Lower lobe of right lung (tissue), 2 donors: ENCODE measurements around the gene TRPC4AP. TPM values are rescaled to one million over a fixed set of nuclear protein-coding genes. Genes with fewer than 3 reads are reported as not detected.

Experiments
- ATAC-seq, 2 donors: fragments of 200-7000 bp; cut with Tn5 transposase; one replicate each; pipeline ENCODE4 v1.9.1; 2020 to 2022; ENCODE audit warnings: mild to moderate bottlenecking in 2 of 2, moderate library complexity in 2 of 2
- DNase-seq: peaks from one replicate; pipeline ENCODE4 v3.0.0-alpha.2; 2020
- H3K27ac ChIP-seq: fragments of 200-600 bp; one replicate; pipeline ENCODE4 v1.8.0; 2022
- H3K27me3 ChIP-seq: fragments of 200-600 bp; one replicate; pipeline ENCODE4 v1.8.0; 2022; ENCODE audit warnings: low read depth
- H3K36me3 ChIP-seq: fragments of 200-600 bp; one replicate; pipeline ENCODE4 v1.8.0; 2022; ENCODE audit warnings: mild to moderate bottlenecking
- H3K4me1 ChIP-seq: fragments of 200-600 bp; one replicate; pipeline ENCODE4 v1.8.0; 2022
- H3K4me3 ChIP-seq: fragments of 200-600 bp; one replicate; pipeline ENCODE4 v1.8.0; 2022; ENCODE audit warnings: mild to moderate bottlenecking
- H3K9me3 ChIP-seq: fragments of 200-600 bp; one replicate; pipeline ENCODE4 v1.8.0; 2022
- intact Hi-C: fragments of 100-400 bp; cut with DNase I; formaldehyde crosslinking; loops from one replicate; pipeline ENCODE4 v1.11.0; 2022
- total RNA-seq: library from RNA; stranded (reverse); fragmentation: NEBNext Ultra II Directional; extraction: Animal tissue kit (Norgen Biotek cat#: 25700); gene quantifications from one replicate; pipeline ENCODE4 v1.2.1, GENCODE V29; 2021
- TF ChIP-seq, protein P1 (sequence below): fragments of 200-600 bp; IDR thresholded peaks from one replicate; pipeline ENCODE4 v1.8.0; 2022; ENCODE audit warnings: antibody characterized with exemption, mild to moderate bottlenecking
- donor health status: DM: no; HTN: yes; CAD: no; lungs with severe emphysema.

TRPC4AP gene
- total RNA-seq, 1 donor from 2014 or later, result 63.2 TPM

DNA sequence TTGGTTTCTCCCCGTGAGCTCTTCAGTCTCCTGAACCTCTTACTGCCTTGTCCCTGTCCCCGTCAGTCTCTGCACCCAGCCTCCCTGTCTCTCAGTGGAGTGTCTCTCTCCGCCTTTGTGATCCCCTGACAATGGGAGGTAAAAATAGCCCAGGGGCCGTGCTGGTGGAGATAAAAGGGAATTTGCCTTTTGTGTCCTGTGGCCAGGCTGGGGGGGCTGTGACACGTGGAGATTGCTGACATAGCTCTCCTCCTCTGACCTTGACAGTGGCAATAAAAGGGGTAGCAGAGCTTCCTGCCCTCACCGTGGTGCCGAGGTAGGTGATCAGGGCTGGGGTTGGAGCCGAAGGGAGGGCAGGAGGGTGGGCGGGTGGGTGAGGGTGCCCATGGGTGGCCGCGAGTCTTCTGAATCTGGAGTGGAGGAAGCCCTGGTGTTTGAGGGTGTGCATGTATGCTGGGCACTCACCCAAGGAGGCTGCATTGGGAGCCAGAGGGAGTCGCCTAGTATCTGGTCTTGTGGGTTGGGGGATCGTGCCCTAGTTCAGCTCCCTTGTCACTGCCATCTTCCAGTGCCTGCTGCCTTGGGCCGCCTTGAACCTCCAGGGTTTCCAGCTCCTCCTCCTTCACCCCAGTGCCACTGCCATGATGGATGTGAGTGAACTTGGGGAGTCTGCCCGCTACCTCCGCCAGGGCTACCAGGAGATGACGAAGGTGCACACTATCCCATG lies 115.1 kb downstream of the TRPC4AP start:
- DNase-seq (no peak), ATAC-seq (no peak)
- intact Hi-C loops, result no loop called here
- H3K9me3 ChIP-seq, result no peaks in the 10 kb centered on the region
- no peak overlapping the region for H3K27ac ChIP-seq
- no peaks in the 10 kb centered on the region for H3K36me3 ChIP-seq
- no peak overlapping the region for H3K4me3 ChIP-seq
- H3K4me1 ChIP-seq, result no peaks in the 10 kb centered on the region
- H3K27me3 ChIP-seq, result peaks cover 2% of the 10 kb centered on the region
- TF ChIP-seq, protein P1, sequence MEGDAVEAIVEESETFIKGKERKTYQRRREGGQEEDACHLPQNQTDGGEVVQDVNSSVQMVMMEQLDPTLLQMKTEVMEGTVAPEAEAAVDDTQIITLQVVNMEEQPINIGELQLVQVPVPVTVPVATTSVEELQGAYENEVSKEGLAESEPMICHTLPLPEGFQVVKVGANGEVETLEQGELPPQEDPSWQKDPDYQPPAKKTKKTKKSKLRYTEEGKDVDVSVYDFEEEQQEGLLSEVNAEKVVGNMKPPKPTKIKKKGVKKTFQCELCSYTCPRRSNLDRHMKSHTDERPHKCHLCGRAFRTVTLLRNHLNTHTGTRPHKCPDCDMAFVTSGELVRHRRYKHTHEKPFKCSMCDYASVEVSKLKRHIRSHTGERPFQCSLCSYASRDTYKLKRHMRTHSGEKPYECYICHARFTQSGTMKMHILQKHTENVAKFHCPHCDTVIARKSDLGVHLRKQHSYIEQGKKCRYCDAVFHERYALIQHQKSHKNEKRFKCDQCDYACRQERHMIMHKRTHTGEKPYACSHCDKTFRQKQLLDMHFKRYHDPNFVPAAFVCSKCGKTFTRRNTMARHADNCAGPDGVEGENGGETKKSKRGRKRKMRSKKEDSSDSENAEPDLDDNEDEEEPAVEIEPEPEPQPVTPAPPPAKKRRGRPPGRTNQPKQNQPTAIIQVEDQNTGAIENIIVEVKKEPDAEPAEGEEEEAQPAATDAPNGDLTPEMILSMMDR, result no peak

DNA sequence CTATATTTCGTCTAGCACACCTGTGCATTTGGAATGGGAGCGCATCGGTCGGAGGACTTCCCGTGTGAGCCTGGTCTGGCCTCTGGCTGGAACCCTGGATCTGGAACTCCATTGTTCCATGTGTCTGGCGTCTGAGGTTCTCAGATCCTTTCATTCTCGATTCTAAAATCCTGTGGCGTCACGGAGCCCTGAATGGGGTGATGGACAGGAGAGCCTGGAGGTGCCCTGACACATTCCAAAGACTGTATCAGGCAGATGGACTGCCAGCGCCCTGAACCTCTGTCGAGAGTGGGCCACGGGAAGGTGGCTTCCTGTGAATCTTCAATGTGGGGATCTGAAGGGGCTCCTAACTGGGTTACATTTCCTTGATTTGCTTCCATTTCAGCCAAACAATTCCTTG lies 116.3 kb downstream of the TRPC4AP start:
- H3K27me3 ChIP-seq, result no peaks in the 10 kb centered on the region
- TF ChIP-seq, protein P1, result no peak
- H3K9me3 ChIP-seq, result no peaks in the 10 kb centered on the region
- intact Hi-C loops, result no loop called here
- DNase-seq (no peak), ATAC-seq (no peak)
- no peak overlapping the region for H3K27ac ChIP-seq
- no peaks in the 10 kb centered on the region for H3K4me1 ChIP-seq
- no peaks in the 10 kb centered on the region for H3K36me3 ChIP-seq
- no peak overlapping the region for H3K4me3 ChIP-seq

DNA sequence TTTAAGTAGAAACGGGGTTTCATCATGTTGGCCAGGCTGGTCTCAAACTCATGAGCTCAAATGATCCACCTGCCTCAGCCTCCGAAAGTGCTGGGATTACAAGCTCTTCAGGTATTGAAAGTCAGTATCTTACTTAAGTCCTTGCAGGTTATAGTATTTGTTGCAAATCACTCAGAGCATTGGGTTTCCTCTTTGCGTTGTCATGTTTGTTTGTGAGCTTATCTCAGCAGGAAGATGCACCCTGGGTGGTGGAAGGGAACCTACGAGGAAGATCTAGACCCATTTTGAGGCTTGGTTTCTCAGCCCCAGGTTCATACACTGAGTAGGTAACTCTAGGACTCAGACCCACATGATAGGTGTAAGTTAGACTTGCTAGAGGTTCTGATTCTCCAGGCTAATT lies 118.4 kb downstream of the TRPC4AP start:
- ATAC-seq (no peak), DNase-seq (no peak)
- TF ChIP-seq, protein P1, result no peak
- no peaks in the 10 kb centered on the region for H3K4me1 ChIP-seq
- no peak overlapping the region for H3K27ac ChIP-seq
- intact Hi-C loops, result no loop called here
- H3K27me3 ChIP-seq, result no peaks in the 10 kb centered on the region
- H3K36me3 ChIP-seq, result no peaks in the 10 kb centered on the region
- H3K9me3 ChIP-seq, result no peaks in the 10 kb centered on the region
- no peak overlapping the region for H3K4me3 ChIP-seq

DNA sequence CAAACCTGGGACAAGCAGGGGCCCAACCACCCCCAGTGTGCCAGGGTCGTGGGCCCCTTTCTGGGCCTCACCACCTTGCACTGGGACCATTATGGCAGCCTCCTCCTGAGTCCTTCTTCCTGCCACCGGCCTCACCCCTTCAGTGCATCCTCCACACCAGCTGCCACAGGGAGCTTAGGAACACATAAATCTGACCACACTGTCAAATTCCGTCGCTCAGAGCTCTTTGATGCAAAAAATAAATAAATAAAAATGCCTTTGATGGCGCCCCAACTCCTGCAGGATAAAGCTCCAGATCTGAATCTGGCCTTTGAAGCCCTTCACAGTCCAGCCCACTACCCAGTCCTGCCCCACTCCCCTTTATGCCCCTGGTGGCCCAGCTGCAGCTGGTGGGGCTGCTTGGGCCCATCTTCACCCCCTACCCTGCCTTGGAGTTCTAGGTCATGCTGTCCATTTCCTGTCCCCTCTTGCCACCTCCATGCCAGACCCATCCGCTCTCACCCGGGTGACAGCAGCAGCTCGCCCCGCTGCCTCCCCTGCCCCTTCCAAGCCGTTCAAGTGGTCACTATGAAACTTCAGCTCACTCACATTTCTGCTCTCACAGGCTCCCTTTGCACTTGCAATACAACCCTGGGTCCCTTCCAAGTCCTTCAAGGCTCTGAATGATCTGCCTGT lies 120.9 kb downstream of the TRPC4AP start:
- ATAC-seq, result no peak
- no peak overlapping the region for H3K4me3 ChIP-seq
- no peaks in the 10 kb centered on the region for H3K27me3 ChIP-seq
- H3K27ac ChIP-seq, result no peak overlapping the region
- TF ChIP-seq, protein P1, result no peak
- intact Hi-C loops, result no loop called here
- H3K9me3 ChIP-seq, result no peaks in the 10 kb centered on the region
- H3K36me3 ChIP-seq, result no peaks in the 10 kb centered on the region
- DNase-seq, result no peak
- H3K4me1 ChIP-seq, result no peaks in the 10 kb centered on the region

DNA sequence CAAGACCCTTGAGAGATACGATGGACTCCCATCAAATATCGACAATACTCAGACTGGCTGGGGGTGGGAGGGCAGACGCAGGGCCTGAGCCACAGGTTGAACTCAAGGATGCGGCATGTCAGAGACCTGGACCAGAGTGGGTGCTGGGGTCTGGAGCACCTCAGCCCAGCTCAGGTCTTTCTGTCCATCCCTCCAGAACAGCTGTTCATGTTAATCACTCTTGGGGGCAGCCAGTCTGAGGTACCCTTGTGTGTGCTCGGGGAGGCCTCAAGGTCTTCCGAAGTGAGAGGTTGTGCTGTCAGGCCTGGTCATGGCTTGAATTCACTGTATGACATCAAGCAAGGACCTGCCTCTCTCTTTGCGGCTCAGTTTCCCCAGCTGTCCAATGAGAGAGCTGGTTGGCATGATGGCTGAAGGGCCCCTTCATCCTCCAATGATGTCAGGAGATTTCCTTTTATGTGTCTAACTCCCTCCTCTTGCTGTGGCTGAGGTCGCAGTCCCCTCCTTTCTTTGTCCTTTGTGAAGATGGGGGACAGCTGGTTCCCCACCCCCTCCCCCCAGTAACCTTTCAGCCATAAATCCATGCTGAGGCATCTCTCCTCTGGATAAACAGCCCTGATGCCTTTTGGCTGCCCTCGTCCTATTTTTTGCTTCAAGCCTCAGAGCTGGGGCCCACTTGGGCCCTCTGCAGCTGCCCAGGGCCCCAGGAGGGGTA lies 121.6 kb downstream of the TRPC4AP start:
- no peaks in the 10 kb centered on the region for H3K36me3 ChIP-seq
- H3K27me3 ChIP-seq, result no peaks in the 10 kb centered on the region
- DNase-seq (no peak), ATAC-seq (no peak)
- H3K4me3 ChIP-seq, result no peak overlapping the region
- intact Hi-C loops, result no loop called here
- no peaks in the 10 kb centered on the region for H3K4me1 ChIP-seq
- no peaks in the 10 kb centered on the region for H3K9me3 ChIP-seq
- TF ChIP-seq, protein P1, result no peak
- no peak overlapping the region for H3K27ac ChIP-seq
